GM23248 (cell line): ENCODE results near the gene PTPRF.

Source experiments
- EZH2 ChIP-seq: fragments of 200-600 bp; sonication (generic); IDR thresholded peaks from 2 replicates; pipeline ENCODE4 v1.6.1; 2018; ENCODE audit warnings: antibody characterized with exemption, mild to moderate bottlenecking; ENCODE audit not compliant: insufficient read depth, poor library complexity, severe bottlenecking
- EZH2phosphoT487 ChIP-seq: fragments of 200-600 bp; sonication (generic); IDR thresholded peaks from 2 replicates; pipeline ENCODE4 v1.6.1; 2018; ENCODE audit warnings: antibody characterized with exemption, moderate library complexity, mild to moderate bottlenecking, low read depth; ENCODE audit not compliant: insufficient read depth

DNA sequence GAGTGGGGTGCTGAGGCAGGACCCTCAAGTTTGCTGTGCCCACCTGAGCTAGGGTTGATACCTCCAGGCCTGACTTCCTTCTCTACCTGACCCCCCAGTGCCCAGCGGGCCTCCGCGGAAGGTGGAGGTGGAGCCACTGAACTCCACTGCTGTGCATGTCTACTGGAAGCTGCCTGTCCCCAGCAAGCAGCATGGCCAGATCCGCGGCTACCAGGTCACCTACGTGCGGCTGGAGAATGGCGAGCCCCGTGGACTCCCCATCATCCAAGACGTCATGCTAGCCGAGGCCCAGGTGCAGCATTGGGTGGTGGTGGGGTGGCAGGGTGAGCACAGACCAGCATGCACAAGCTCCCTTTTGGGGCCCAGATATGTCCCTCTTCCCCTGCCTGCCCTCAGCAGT lies 67.9 kb downstream of the PTPRF start:
- TF ChIP-seq EZH2 (no peak), EZH2phosphoT487 (no peak)
